GM21390 (cell line): Measurements from ENCODE around the gene MRPL17.
A peak's percentile ranks its signal among the peaks of the same experiment; 100 is the strongest.
"Not testable (repeated sequence)": the region's sequence is repeated elsewhere in the genome, so short reads cannot be mapped to it uniquely, and the experiment has no call there.

Experiments used
- ATAC-seq: cut with Tn5 transposase; IDR thresholded peaks from one replicate; pipeline ENCODE4 v1.9.1; 2021; ENCODE audit not compliant: unreplicated experiment

The MRPL17 gene

GRCh38 chr11:6682936-6683861 lies at the start of gene MRPL17:
Gene MRPL17, minus strand, starts transcription at chr11:6683340. Its CDS starts 44 bp downstream, at chr11:6683296.
- peak; percentile 89 for ATAC-seq

- ATAC-seq, result no peak
Measured at GRCh38 chr11:6727971-6728760, 45.0 kb upstream of the MRPL17 start.

DNA sequence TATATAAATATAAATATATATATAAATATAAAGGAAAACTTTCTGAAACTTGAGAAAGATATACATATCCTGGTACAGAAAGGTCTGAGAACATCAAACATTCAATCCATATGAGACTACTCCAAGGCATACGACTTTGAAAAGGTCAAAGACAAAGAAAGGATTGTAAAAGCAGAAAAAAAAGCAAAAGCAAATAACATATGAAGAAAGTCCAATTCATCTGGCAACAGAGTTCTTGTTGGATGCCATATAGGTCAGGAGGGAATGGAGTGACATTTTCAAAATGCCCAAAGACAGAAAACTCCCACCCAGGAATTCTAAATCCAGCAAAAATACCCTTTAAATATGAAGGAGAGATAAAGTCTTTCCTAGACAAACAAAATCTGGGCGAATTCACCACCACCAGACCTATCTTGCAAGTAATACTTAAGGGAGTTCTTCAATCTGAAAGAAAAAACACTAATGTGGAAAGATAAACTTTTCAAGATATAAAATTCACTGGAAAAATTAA lies 42.3 kb upstream of the MRPL17 start:
- no peak for ATAC-seq

DNA sequence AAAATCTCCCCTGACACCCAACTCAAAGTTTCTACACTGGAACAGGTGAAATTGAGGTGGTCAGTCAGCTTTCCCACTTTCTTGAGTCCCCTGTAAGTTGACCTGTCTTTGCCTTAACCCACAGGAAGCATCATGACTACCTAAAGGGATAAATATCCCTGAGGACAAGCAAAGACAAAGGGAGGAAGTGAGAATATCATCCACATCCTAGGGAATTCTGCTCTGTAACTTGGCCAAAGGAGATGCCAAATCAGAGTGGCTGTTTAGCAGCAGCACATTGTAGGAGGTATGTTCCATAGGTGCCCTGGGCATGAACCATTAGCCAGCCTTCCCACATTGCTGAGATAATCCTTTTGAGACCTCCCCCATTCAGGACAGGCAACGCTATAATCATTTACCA lies 40.9 kb upstream of the MRPL17 start:
- ATAC-seq, result no peak

DNA sequence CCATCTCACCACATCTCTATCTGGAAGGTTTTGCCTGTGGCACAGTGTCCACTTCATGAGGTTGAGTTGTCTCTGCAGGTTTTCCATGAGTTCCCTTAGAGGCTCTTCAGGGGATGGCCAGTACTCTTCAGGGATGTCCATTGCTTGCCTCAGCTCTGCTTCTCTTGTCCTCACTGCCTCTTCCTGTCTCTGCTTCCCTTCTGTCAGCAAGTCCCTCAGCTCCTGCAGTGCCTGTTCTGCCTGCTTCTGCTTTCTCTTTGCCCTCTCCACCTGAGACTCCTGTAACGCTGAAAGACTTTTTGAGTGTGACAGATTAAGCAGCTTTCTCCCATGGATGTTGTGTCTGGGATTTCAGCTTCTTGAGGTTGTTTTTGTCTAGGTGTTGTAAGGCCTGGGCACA lies 38.2 kb upstream of the MRPL17 start:
- no peak for ATAC-seq

- ATAC-seq, result no peak
Measured at GRCh38 chr11:6719576-6719975, 36.4 kb upstream of the MRPL17 start.

DNA sequence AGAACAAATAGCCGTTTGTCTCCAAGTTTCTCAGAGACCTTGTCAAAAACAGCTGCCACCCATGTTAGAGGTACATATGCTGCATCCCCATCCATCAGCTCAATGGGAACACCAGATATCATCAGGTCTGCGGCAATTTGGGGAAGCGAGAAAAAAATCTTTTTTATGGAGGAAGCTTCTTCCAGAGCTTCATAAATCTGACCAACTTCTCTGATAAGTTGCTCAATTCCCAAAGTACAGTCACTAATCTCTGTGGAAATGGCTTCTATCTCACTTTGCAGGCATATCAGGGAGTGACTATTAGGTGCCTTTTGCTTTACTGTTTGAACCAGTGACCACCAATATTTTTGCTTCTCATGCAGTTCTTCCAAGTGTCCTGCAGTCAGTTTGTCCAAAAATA lies 34.3 kb upstream of the MRPL17 start:
- ATAC-seq, result no peak

DNA sequence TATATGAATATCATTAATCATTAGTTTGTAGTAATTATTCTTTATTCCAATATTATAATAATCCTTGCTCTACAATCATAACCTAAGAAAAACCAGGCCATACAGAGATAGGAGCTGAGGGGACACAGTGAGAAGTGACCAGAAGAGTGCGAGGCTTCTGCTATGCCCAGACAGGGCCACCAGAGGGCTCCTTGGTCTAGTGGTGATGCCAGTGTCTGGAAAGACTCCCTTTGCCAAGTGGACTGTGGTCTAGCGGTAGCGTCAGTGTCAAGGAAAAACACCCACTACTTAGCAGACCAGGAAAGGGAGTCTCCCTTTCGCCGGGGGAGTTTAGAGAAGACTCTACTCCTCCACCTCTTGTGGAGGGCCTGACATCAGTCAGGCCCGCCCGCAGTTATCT lies 28.4 kb upstream of the MRPL17 start:
- not testable (repeated sequence) for ATAC-seq

DNA sequence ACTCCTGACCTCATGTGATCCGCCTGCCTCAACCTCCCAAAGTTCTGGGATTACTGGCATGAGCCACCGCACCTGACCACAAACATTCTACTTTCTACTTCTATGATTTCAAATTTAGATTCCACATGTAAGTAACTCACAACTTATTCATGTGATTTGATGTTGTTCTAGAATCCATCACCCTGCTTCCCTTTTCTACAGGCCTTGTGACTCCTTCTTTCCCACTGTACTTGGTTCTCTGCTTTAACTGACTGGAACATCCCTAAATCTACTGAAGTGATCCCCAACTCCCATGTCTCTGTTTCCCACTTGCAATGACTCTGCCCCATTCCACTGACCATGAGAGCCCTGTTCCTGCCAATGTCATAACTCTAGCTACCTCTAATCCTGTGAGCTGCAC lies 25.7 kb upstream of the MRPL17 start:
- ATAC-seq, result no peak

DNA sequence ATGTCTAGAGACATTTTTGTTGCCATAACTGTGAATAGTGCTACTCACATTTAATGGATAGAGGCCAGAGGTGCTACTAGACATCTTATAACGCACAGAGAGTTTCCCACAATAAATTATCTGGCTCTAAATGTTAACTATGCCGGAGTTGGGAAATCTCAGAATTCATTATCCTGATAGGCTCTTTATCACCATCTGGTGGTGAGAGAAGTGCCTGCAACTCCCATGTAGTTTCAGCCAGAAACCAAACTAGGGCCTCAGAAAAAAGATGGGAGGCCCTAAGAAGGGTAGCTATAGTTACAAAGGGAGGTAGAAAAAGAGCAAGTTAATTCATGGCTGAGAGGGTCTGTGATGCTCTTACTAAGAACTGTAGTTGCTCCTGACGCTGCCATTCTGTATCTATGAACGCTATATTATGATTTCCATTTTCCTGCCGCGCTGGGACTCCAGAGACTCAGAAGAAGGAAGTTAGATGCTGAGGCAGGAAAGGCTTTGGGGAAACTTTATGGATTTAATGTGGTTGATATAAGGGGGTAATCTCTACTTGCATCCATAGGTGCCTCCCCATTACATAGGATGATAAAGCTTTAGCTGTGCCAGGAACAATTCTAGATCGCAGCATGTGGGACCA lies 22.9 kb upstream of the MRPL17 start:
- peak; percentile 44 for ATAC-seq

DNA sequence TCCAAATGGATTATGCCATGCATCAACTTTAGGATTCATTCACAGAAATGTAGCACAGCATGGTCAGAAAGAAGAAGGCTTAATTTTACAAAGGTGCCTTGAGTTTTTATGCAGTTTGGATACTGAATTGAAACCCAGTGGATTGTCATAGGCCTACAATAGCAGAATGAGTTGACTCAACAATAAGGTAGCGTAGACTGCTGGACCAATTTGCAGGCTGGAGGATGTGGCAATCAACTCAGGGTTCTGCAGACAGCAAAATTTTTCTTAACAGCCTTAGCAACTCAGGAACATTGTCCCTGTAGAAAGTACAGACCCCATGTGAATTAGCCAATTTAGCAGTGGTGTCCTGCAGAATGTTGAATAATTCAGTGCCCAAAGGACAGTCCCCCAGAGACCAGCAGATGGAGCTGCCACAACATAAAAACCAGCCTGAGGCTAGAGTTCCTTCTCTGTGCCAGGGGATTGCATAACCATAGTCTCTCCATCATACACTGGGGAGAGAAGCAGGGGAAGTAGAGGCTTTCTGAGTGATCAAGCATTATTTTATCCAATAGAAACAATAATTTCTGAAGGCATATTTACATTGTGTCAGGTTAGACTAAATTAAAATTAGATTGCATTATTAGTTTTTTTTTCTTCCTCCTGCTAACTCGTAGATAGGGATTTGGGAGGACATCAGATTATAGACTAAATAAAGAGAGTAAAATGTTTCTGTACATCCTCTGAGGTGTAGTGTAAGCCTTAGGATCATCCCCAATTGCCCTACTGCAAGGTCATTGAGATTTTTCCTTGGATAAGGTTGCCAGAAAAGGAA lies 20.3 kb upstream of the MRPL17 start:
- ATAC-seq, result no peak

- ATAC-seq, result not testable (repeated sequence)
Measured at GRCh38 chr11:6701955-6702354, 18.8 kb upstream of the MRPL17 start.

- no peak for ATAC-seq
Measured at GRCh38 chr11:6695377-6695776, 12.2 kb upstream of the MRPL17 start.

- no peak for ATAC-seq
Measured at GRCh38 chr11:6694229-6694535, 11.0 kb upstream of the MRPL17 start.

DNA sequence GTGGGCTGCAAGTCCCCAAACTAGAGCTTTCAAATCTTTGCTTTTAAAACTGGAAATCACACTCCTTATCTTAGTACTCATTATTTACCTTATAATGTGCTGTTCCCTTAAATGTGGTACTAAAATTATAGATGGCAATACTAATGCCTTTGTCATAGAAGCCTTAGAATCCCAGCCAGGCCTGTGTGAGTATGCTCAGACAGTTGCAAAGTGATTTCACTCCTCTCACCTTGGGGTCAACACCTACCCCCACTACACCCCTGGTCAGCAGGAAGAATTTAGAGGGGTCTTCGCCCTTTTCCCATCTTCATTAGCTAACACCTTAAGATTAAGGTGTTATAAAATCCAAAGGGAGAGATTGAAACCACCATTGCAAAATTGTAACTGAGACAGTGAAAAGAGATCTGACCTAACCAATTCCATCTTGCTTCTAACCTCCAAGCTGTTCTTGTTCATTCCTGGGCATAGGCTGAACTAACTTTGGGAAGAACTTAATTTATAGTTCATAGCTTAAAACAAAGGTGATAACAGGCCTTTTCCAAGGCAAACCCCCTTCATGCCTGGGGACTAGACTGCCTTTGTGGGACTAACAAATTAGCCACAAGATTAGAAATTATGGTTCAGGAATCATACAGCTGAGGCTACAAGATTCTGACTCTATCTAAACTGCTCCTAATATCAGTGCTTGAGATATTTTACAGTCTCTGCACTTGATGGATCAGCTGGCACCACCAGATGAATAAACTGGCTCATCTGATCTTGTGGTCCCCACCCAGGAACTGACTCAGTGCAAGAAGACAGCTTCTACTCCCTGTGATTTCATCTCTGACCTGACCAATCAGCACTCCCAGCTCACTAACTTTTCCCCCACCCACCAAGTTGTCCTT lies 10.4 kb upstream of the MRPL17 start:
- ATAC-seq, result no peak

DNA sequence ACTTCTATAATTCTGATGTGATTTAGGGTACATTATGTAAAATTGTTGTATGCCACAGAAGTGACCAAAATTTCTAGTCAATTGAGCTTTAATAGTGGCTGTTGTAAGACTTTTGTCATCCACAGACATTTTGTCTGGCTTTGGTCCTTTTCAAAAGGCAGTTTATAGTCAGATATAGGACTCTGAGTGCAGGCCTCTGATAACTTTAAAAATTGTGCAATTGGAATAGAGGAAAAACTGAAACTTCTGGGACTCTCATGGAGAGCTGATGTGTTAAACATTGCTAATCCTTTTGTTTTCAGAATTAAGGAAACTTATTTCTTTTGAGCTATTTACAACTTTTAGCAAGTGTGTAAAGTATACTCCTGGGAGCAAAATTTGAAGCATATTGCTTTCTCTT lies 9.0 kb upstream of the MRPL17 start:
- no peak for ATAC-seq

GRCh38 chr11:6690431-6691132 lies 7.4 kb upstream of the MRPL17 start:
- ATAC-seq, result not testable (repeated sequence)

GRCh38 chr11:6687876-6688275 lies 4.7 kb upstream of the MRPL17 start:
- ATAC-seq, result no peak

DNA sequence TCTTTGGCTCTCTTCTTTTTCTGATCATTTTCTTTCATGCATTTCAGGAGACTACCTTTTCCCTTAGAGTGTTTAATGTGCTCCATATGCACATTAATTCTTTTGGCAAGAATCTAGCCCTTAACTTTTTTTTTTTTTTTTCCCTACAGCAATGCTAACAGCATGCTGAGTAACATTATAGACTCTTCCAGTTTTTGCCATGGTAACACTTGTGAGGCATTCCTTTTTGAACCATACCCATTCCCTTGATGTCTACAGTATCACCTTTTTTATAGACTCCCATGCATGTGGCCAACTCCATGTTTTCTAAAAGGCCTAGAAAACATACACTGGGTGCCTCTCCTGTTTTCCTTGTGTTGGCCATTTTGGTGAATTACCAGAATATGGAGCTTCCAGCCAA lies 2.9 kb upstream of the MRPL17 start:
- no peak for ATAC-seq
